Epithelial cell of umbilical artery (primary cell): ENCODE measurements around the gene CD2AP. TPM values are rescaled to one million over a fixed set of nuclear protein-coding genes. Genes with fewer than 3 reads are reported as not detected.

Source experiments
- total RNA-seq: library from RNA; depleted of rRNA; stranded (reverse); fragments of >200 nt; gene quantifications from 2 replicates; pipeline ENCODE4 v1.2.3, GENCODE V29; 2014

The CD2AP gene
- total RNA-seq, result 33.5 and 54.3 TPM in 2 replicates

GRCh38 chr6:47477497-47478232, at the start of gene CD2AP:
Gene CD2AP, plus strand, starts transcription at chr6:47477789. Its CDS starts 456 bp downstream, at chr6:47478245.

Other genes starting within 250 kb of the CD2AP start
- gene TNFRSF21, start 167.9 kb upstream of the CD2AP start, total RNA-seq, result 15.9 and 16.0 TPM in 2 replicates
- under 0.01 TPM in 1 of 2 replicates, not detected in the other for gene ADGRF4, start 220.8 kb downstream of the CD2AP start, total RNA-seq